Mucosa of stomach (tissue), 1 donor: ENCODE measurements around the gene NUBPL.
"Not testable (repeated sequence)": the region's sequence is repeated elsewhere in the genome, so short reads cannot be mapped to it uniquely, and the experiment has no call there.

Experiments used
- H3K27me3 ChIP-seq: one replicate; pipeline ENCODE4 v1.7.0; 2013; ENCODE audit warnings: mild to moderate bottlenecking, low read length; ENCODE audit not compliant: control insufficient read depth, insufficient read depth
- H3K36me3 ChIP-seq: one replicate; pipeline ENCODE4 v1.7.0; 2013; ENCODE audit warnings: low read length; ENCODE audit not compliant: control insufficient read depth, insufficient read depth
- H3K4me1 ChIP-seq: one replicate; pipeline ENCODE4 v1.7.0; 2013; ENCODE audit warnings: mild to moderate bottlenecking, low read length; ENCODE audit not compliant: control insufficient read depth, insufficient read depth
- H3K4me3 ChIP-seq: one replicate; pipeline ENCODE4 v1.7.0; 2013; ENCODE audit warnings: low read length
- H3K9ac ChIP-seq: one replicate; pipeline ENCODE4 v1.7.0; 2013; ENCODE audit warnings: mild to moderate bottlenecking, low read length, moderate library complexity
- H3K9me3 ChIP-seq: one replicate; pipeline ENCODE4 v1.7.0; 2013; ENCODE audit warnings: mild to moderate bottlenecking, low read length, moderate library complexity; ENCODE audit not compliant: control insufficient read depth
- donor health status: Pancreatic carcinoma.

The NUBPL gene

GRCh38 chr14:31837031-31837430, 275.8 kb downstream of the NUBPL start:
- no peak overlapping the region for H3K4me3 ChIP-seq
- H3K27me3 ChIP-seq: no peaks in the 10 kb centered on the region
- no peaks in the 10 kb centered on the region for H3K4me1 ChIP-seq
- H3K9ac ChIP-seq: no peak overlapping the region
- no peaks in the 10 kb centered on the region for H3K36me3 ChIP-seq
- H3K9me3 ChIP-seq: no peaks in the 10 kb centered on the region

- H3K9me3 ChIP-seq: no peaks in the 10 kb centered on the region
- no peaks in the 10 kb centered on the region for H3K36me3 ChIP-seq
- peaks cover 6% of the 10 kb centered on the region for H3K4me1 ChIP-seq
- H3K9ac ChIP-seq: no peak overlapping the region
- H3K4me3 ChIP-seq: no peak overlapping the region
- no peaks in the 10 kb centered on the region for H3K27me3 ChIP-seq
Measured at GRCh38 chr14:31842899-31843298, 281.7 kb downstream of the NUBPL start.

GRCh38 chr14:31843361-31844091, 282.3 kb downstream of the NUBPL start:
- Histone ChIP-seq H3K4me3 (no peak overlapping the region), H3K27me3 (no peaks in the 10 kb centered on the region), H3K9me3 (no peaks in the 10 kb centered on the region), H3K36me3 (no peaks in the 10 kb centered on the region), H3K9ac (no peak overlapping the region), H3K4me1 (peaks cover 6% of the 10 kb centered on the region)

GRCh38 chr14:31854508-31855075, 293.4 kb downstream of the NUBPL start:
- no peaks in the 10 kb centered on the region for H3K27me3 ChIP-seq
- H3K4me1 ChIP-seq: peaks cover 5% of the 10 kb centered on the region
- no peak overlapping the region for H3K4me3 ChIP-seq
- no peaks in the 10 kb centered on the region for H3K9me3 ChIP-seq
- H3K9ac ChIP-seq: no peak overlapping the region
- no peaks in the 10 kb centered on the region for H3K36me3 ChIP-seq

- Histone ChIP-seq H3K36me3 (no peaks in the 10 kb centered on the region), H3K27me3 (no peaks in the 10 kb centered on the region), H3K9me3 (no peaks in the 10 kb centered on the region), H3K9ac (no peak overlapping the region), H3K4me1 (peaks cover 5% of the 10 kb centered on the region), H3K4me3 (no peak overlapping the region)
Measured at GRCh38 chr14:31855262-31855661, 294.1 kb downstream of the NUBPL start.

- H3K9me3 ChIP-seq, H3K4me1 ChIP-seq, H3K36me3 ChIP-seq, H3K27me3 ChIP-seq, H3K9ac ChIP-seq, H3K4me3 ChIP-seq: not testable (repeated sequence)
Measured at GRCh38 chr14:31856003-31856402, 294.8 kb downstream of the NUBPL start.

- no peak overlapping the region for H3K4me3 ChIP-seq
- no peaks in the 10 kb centered on the region for H3K9me3 ChIP-seq
- H3K4me1 ChIP-seq: peaks cover 5% of the 10 kb centered on the region
- H3K27me3 ChIP-seq: no peaks in the 10 kb centered on the region
- no peaks in the 10 kb centered on the region for H3K36me3 ChIP-seq
- H3K9ac ChIP-seq: no peak overlapping the region
Measured at GRCh38 chr14:31858868-31859267, 297.7 kb downstream of the NUBPL start.

GRCh38 chr14:31864937-31865855, 304.0 kb downstream of the NUBPL start:
- no peaks in the 10 kb centered on the region for H3K27me3 ChIP-seq
- no peaks in the 10 kb centered on the region for H3K9me3 ChIP-seq
- H3K9ac ChIP-seq: no peak overlapping the region
- no peaks in the 10 kb centered on the region for H3K36me3 ChIP-seq
- H3K4me3 ChIP-seq: no peak overlapping the region
- H3K4me1 ChIP-seq: no peaks in the 10 kb centered on the region

GRCh38 chr14:31867570-31867969, 306.4 kb downstream of the NUBPL start:
- H3K4me3 ChIP-seq: no peak overlapping the region
- no peaks in the 10 kb centered on the region for H3K36me3 ChIP-seq

GRCh38 chr14:31868096-31868495, 306.9 kb downstream of the NUBPL start:
- H3K9me3 ChIP-seq, H3K4me1 ChIP-seq, H3K36me3 ChIP-seq, H3K27me3 ChIP-seq, H3K9ac ChIP-seq, H3K4me3 ChIP-seq: not testable (repeated sequence)

More at GRCh38 chr14:31867570-31867969, 306.4 kb downstream of the NUBPL start:
- Histone ChIP-seq H3K27me3 (no peaks in the 10 kb centered on the region), H3K9ac (no peak overlapping the region), H3K9me3 (no peaks in the 10 kb centered on the region), H3K4me1 (no peaks in the 10 kb centered on the region)

- Histone ChIP-seq H3K9me3 (no peaks in the 10 kb centered on the region), H3K4me3 (no peak overlapping the region), H3K4me1 (no peaks in the 10 kb centered on the region), H3K36me3 (no peaks in the 10 kb centered on the region), H3K9ac (no peak overlapping the region), H3K27me3 (no peaks in the 10 kb centered on the region)
Measured at GRCh38 chr14:31876741-31877140, 315.5 kb downstream of the NUBPL start.

GRCh38 chr14:31877255-31877798, 316.1 kb downstream of the NUBPL start:
- H3K9me3 ChIP-seq: no peaks in the 10 kb centered on the region
- no peak overlapping the region for H3K4me3 ChIP-seq
- no peaks in the 10 kb centered on the region for H3K27me3 ChIP-seq

More at GRCh38 chr14:31877255-31877798, 316.1 kb downstream of the NUBPL start:
- no peaks in the 10 kb centered on the region for H3K4me1 ChIP-seq
- no peaks in the 10 kb centered on the region for H3K36me3 ChIP-seq
- no peak overlapping the region for H3K9ac ChIP-seq
